DOHH2 (cell line): ENCODE measurements around the gene ADGRG6.

ENCODE experiments used
- H3F3A ChIP-seq: fragments of 200-600 bp; sonication (generic), shearing (Covaris generic); 2 replicates; pipeline ENCODE4 v1.6.0; 2016; ENCODE audit warnings: antibody characterized with exemption, mild to moderate bottlenecking; ENCODE audit not compliant: control insufficient read depth, insufficient read depth
- H3K27ac ChIP-seq: fragments of 200-600 bp; sonication (generic); 2 replicates; pipeline ENCODE4 v1.5.1; 2014; ENCODE audit warnings: low read depth, mild to moderate bottlenecking, low read length, moderate library complexity
- H3K27me3 ChIP-seq: fragments of 200-600 bp; sonication (generic); 2 replicates; pipeline ENCODE4 v1.6.1; 2014; ENCODE audit warnings: mild to moderate bottlenecking, low read length, mixed read lengths; ENCODE audit not compliant: control insufficient read depth
- H3K36me3 ChIP-seq: fragments of 200-600 bp; sonication (generic); 2 replicates; pipeline ENCODE4 v1.6.1; 2014; ENCODE audit warnings: mild to moderate bottlenecking, low read length, moderate library complexity, mixed read lengths; ENCODE audit not compliant: control insufficient read depth
- H3K4me1 ChIP-seq: fragments of 200-600 bp; sonication (generic); 2 replicates; pipeline ENCODE4 v1.6.1; 2014; ENCODE audit warnings: mild to moderate bottlenecking, low read length, mixed read lengths; ENCODE audit not compliant: control insufficient read depth
- H3K4me2 ChIP-seq: fragments of 200-600 bp; sonication (generic); 2 replicates; pipeline ENCODE4 v1.6.0; 2014; ENCODE audit warnings: mild to moderate bottlenecking, low read length, moderate library complexity
- H3K4me3 ChIP-seq: fragments of 200-600 bp; sonication (generic); 2 replicates; pipeline ENCODE4 v1.5.1; 2014; ENCODE audit warnings: mild to moderate bottlenecking, low read length, mixed read lengths
- H3K79me2 ChIP-seq: fragments of 200-600 bp; sonication (generic); 2 replicates; pipeline ENCODE4 v1.6.1; 2014; ENCODE audit warnings: mild to moderate bottlenecking, low read length, mixed read lengths; ENCODE audit not compliant: control insufficient read depth
- H3K9me2 ChIP-seq: fragments of 200-600 bp; sonication (generic); replicated peaks from 2 replicates; pipeline ENCODE4 v1.6.1; 2014; ENCODE audit warnings: mild to moderate bottlenecking, low read length, mixed read lengths; ENCODE audit not compliant: control insufficient read depth
- H3K9me3 ChIP-seq: fragments of 200-600 bp; sonication (generic); 2 replicates; pipeline ENCODE4 v1.6.1; 2014; ENCODE audit warnings: antibody characterized with exemption, low read length, mixed read lengths; ENCODE audit not compliant: control insufficient read depth, insufficient read depth
- H4K20me1 ChIP-seq: fragments of 200-600 bp; sonication (generic); 2 replicates; pipeline ENCODE4 v1.6.0; 2014; ENCODE audit warnings: low read depth, mild to moderate bottlenecking, antibody characterized with exemption, low read length, moderate library complexity; ENCODE audit not compliant: control insufficient read depth, insufficient read depth
- CTCF ChIP-seq: fragments of 200-600 bp; sonication (generic); IDR thresholded peaks from one replicate; pipeline ENCODE4 v1.5.1; 2014; ENCODE audit warnings: antibody characterized with exemption, mild to moderate bottlenecking, low read depth, low read length; ENCODE audit not compliant: poor library complexity, severe bottlenecking
- EZH2phosphoT487 ChIP-seq: fragments of 200-600 bp; sonication (generic); IDR thresholded peaks from 2 replicates; pipeline ENCODE4 v1.6.1; 2017; ENCODE audit warnings: borderline replicate concordance, mild to moderate bottlenecking, antibody characterized with exemption, low read length, moderate library complexity, mixed read lengths

The ADGRG6 gene

GRCh38 chr6:142485256-142485655 is 183.4 kb downstream of the ADGRG6 start:
- Histone ChIP-seq H3F3A (no peaks in the 10 kb centered on the region), H3K36me3 (no peaks in the 10 kb centered on the region), H3K4me1 (no peaks in the 10 kb centered on the region), H3K4me3 (no peak overlapping the region), H3K4me2 (no peak overlapping the region), H3K27ac (no peak overlapping the region), H3K79me2 (no peaks in the 10 kb centered on the region), H3K27me3 (no peaks in the 10 kb centered on the region), H4K20me1 (no peaks in the 10 kb centered on the region), H3K9me2 (no peaks in the 10 kb centered on the region), H3K9me3 (no peaks in the 10 kb centered on the region)
- TF ChIP-seq EZH2phosphoT487 (no peak), CTCF (no peak)

- no peak overlapping the region for H3K4me2 ChIP-seq
- H3K4me3 ChIP-seq, result no peak overlapping the region
- no peaks in the 10 kb centered on the region for H3K79me2 ChIP-seq
- H3F3A ChIP-seq, result no peaks in the 10 kb centered on the region
- H3K27me3 ChIP-seq, result no peaks in the 10 kb centered on the region
- H3K9me3 ChIP-seq, result no peaks in the 10 kb centered on the region
- TF ChIP-seq CTCF, result no peak
- no peak for TF ChIP-seq EZH2phosphoT487
- H3K36me3 ChIP-seq, result no peaks in the 10 kb centered on the region
- H3K27ac ChIP-seq, result no peak overlapping the region
- no peaks in the 10 kb centered on the region for H3K4me1 ChIP-seq
- H4K20me1 ChIP-seq, result no peaks in the 10 kb centered on the region
- H3K9me2 ChIP-seq, result no peaks in the 10 kb centered on the region
Observed at GRCh38 chr6:142489722-142490610, 188.2 kb downstream of the ADGRG6 start.
